Prostate gland (tissue), 2 donors: Measurements from ENCODE around the gene LMX1B. TPM values are rescaled to one million over a fixed set of nuclear protein-coding genes. Genes with fewer than 3 reads are reported as not detected.
"Not testable (repeated sequence)": the region's sequence is repeated elsewhere in the genome, so short reads cannot be mapped to it uniquely, and the experiment has no call there.

Source experiments
- DNase-seq: peaks from one replicate; pipeline ENCODE4 v3.0.0-alpha.2; 2019; ENCODE audit warnings: low spot score
- H3K27ac ChIP-seq, 2 donors: fragments of 200-600 bp; sonication (generic); 2 replicates each; pipeline ENCODE4 v1.5.1; 2017 to 2019
- H3K27me3 ChIP-seq: fragments of 200-600 bp; sonication (generic); replicated peaks from 2 replicates; pipeline ENCODE4 v1.5.1; 2019; ENCODE audit not compliant: insufficient read depth
- H3K36me3 ChIP-seq, 2 donors: fragments of 200-600 bp; sonication (generic); 1 replicate in 1 of 2; 2 replicates in 1 of 2; pipeline versions ENCODE4 v1.5.1 to v1.8.1; 2017 to 2019
- H3K4me1 ChIP-seq: fragments of 200-600 bp; sonication (generic); replicated peaks from 2 replicates; pipeline ENCODE4 v1.5.1; 2019
- H3K4me3 ChIP-seq, 2 donors: fragments of 200-600 bp; sonication (generic); 2 replicates each; pipeline ENCODE4 v1.5.1; 2017 to 2019
- H3K9me3 ChIP-seq: fragments of 200-600 bp; sonication (generic); 2 replicates; pipeline ENCODE4 v1.5.1; 2017
- POLR2A ChIP-seq: fragments of 450-650 bp; IDR thresholded peaks from one replicate; pipeline ENCODE4 v1.6.1; 2016; ENCODE audit warnings: antibody characterized with exemption, mild to moderate bottlenecking
- POLR2AphosphoS5 ChIP-seq: sonication (generic); formaldehyde crosslinking; IDR thresholded peaks from one replicate; pipeline ENCODE4 v1.6.1; 2017; ENCODE audit warnings: antibody characterized with exemption
- WGBS: methylation state at CpG from one replicate; pipeline ENCODE4 v1.1.5; 2018; 5-methylcytosine and 5-hydroxymethylcytosine counted together
- intact Hi-C: fragments of 100-400 bp; cut with DNase I; formaldehyde crosslinking; loops from one replicate; pipeline ENCODE4 v1.14.2; 2022
- total RNA-seq, 2 donors: library from RNA; depleted of rRNA; stranded (reverse); fragments of >200 nt; gene quantifications; one replicate each; pipeline ENCODE4 v1.1.0, GENCODE V29; 2016
- TF ChIP-seq, protein P1 (sequence below), 4 experiments: fragments of 200-600 bp in 2 of 4; fragments of 450-650 bp in 2 of 4; sonication (generic) in 2 of 4; IDR thresholded peaks; 1 replicate in 3 of 4; 2 replicates in 1 of 4; pipeline ENCODE4 v1.5.1; 2016 to 2019; ENCODE audit warnings: antibody characterized with exemption in 4 of 4, mild to moderate bottlenecking in 2 of 4, moderate library complexity in 2 of 4

Gene LMX1B
- total RNA-seq, 2 donors from 2014 or later = 0.18 to 2.1 TPM

- 96% methylated on average over 3 of the region's 3 CpGs for WGBS
- intact Hi-C loops = loop anchor here (10.0 kb wide), 1 partner anchor 204 kb away; no protein-coding TSS in a partner anchor
These were observed 95.5 kb downstream of the LMX1B start for GRCh38 chr9:126709241-126709640.

GRCh38 chr9:126715382-126715781 is 101.7 kb downstream of the LMX1B start:
- TF ChIP-seq, protein P1, sequence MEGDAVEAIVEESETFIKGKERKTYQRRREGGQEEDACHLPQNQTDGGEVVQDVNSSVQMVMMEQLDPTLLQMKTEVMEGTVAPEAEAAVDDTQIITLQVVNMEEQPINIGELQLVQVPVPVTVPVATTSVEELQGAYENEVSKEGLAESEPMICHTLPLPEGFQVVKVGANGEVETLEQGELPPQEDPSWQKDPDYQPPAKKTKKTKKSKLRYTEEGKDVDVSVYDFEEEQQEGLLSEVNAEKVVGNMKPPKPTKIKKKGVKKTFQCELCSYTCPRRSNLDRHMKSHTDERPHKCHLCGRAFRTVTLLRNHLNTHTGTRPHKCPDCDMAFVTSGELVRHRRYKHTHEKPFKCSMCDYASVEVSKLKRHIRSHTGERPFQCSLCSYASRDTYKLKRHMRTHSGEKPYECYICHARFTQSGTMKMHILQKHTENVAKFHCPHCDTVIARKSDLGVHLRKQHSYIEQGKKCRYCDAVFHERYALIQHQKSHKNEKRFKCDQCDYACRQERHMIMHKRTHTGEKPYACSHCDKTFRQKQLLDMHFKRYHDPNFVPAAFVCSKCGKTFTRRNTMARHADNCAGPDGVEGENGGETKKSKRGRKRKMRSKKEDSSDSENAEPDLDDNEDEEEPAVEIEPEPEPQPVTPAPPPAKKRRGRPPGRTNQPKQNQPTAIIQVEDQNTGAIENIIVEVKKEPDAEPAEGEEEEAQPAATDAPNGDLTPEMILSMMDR (IDR thresholded peaks at IDR 0.05) = no peak
- DNase-seq = no peak
- no peak overlapping the region for H3K27ac ChIP-seq
- no peaks in the 10 kb centered on the region for H3K36me3 ChIP-seq
- no peaks in the 10 kb centered on the region for H3K27me3 ChIP-seq
- H3K4me3 ChIP-seq = no peak overlapping the region
- H3K9me3 ChIP-seq = no peaks in the 10 kb centered on the region
- intact Hi-C loops = no loop called here
- H3K4me1 ChIP-seq = no peaks in the 10 kb centered on the region

More at GRCh38 chr9:126709241-126709640, 95.5 kb downstream of the LMX1B start:
- TF ChIP-seq POLR2AphosphoS5 = no peak
- TF ChIP-seq, protein P1 (IDR thresholded peaks at IDR 0.05) = no peak
- TF ChIP-seq POLR2A = no peak
- no peak for DNase-seq
- no peaks in the 10 kb centered on the region for H3K36me3 ChIP-seq
- H3K4me3 ChIP-seq = no peak overlapping the region
- H3K27ac ChIP-seq = no peak overlapping the region
- H3K9me3 ChIP-seq = no peaks in the 10 kb centered on the region
- no peaks in the 10 kb centered on the region for H3K27me3 ChIP-seq
- no peaks in the 10 kb centered on the region for H3K4me1 ChIP-seq

DNA sequence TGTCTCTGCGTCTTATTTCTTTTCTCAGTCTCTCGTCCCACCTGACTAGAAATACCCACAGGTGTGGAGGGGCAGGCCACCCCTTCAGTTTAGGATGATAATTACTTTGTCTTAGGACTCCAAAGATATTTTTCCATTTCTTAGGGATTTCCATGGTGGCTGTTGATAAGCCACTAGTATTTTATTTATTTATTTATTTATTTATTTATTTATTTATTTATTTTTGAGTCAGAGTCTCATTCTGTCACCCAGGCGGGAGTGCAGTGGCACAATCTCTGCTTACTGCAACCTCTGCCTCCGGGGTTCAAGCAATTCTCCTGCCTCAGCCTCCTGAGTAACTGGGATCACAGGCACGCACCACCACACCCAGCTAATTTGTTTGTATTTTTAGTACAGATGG is 103.7 kb downstream of the LMX1B start:
- H3K27me3 ChIP-seq = not testable (repeated sequence)
- 94% methylated on average over 5 of the region's 5 CpGs for WGBS

GRCh38 chr9:126719618-126720031 is 105.9 kb downstream of the LMX1B start:
- intact Hi-C loops = no loop called here
- no peak overlapping the region for H3K4me3 ChIP-seq
- TF ChIP-seq, protein P1 (IDR thresholded peaks at IDR 0.05) = no peak
- peak; percentile 9 for TF ChIP-seq POLR2AphosphoS5
- no peak for TF ChIP-seq POLR2A
- H3K27me3 ChIP-seq = no peaks in the 10 kb centered on the region
- 22% methylated on average over 6 of the region's 6 CpGs for WGBS
- no peak overlapping the region for H3K27ac ChIP-seq
- no peaks in the 10 kb centered on the region for H3K4me1 ChIP-seq
- DNase-seq = peak; percentile 36
- H3K9me3 ChIP-seq = no peaks in the 10 kb centered on the region
- no peaks in the 10 kb centered on the region for H3K36me3 ChIP-seq

More for the DNA sequence above, 103.7 kb downstream of the LMX1B start:
- intact Hi-C loops, H3K9me3 ChIP-seq, DNase-seq, H3K36me3 ChIP-seq, H3K4me1 ChIP-seq, H3K27ac ChIP-seq, H3K4me3 ChIP-seq: not testable (repeated sequence)

DNA sequence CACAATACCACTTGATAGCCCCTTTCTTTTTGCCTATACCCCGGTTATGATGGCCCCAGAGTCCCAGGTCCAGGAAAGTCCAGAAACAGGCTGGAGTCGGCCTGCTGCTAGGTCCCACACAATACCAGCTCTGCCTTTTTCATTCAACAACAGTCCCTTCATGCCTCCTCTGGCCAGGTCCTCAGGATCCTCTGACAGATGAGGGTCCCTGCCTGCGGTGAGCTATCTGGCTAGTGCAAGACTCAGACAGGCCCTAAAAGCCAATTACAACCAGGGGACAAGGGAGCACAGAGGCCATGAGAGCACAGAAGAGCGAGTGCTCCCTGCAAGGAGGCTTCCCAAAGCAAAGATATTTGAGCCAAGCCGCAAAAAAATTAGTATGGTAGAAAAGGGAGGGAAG is 106.3 kb downstream of the LMX1B start:
- no peaks in the 10 kb centered on the region for H3K4me1 ChIP-seq
- TF ChIP-seq, protein P1 (IDR thresholded peaks at IDR 0.05) = no peak
- TF ChIP-seq POLR2A = no peak
- TF ChIP-seq POLR2AphosphoS5 = no peak
- WGBS = 72% methylated on average over 5 of the region's 5 CpGs
- no peaks in the 10 kb centered on the region for H3K36me3 ChIP-seq
- intact Hi-C loops = no loop called here
- no peaks in the 10 kb centered on the region for H3K27me3 ChIP-seq
- H3K9me3 ChIP-seq = no peaks in the 10 kb centered on the region
- H3K4me3 ChIP-seq = no peak overlapping the region
- no peak for DNase-seq
- H3K27ac ChIP-seq = no peak overlapping the region
